ENCODE data around the gene GCLM.
"Not testable (repeated sequence)": the region's sequence is repeated elsewhere in the genome, so short reads cannot be mapped to it uniquely, and the experiment has no call there.

GCLM gene

DNA sequence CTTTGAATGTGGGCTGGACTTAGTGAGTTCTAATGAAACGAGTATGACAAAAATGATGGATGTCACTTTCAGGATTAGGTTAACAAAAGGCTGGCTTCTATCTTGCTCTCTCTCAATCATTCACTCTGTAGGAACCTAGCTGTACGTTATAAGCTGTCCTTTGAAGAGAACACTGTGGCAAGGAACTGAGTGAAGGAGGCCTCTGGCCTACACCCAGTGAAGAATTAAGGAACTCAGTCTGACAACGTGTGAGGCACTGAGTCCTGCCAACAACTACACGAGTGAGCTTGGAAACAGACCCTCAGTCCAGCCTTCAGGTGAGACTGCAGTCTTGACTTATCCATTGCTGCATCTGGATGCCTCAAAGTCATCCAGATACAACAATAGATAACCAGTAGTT lies 27.0 kb downstream of the GCLM start:
- no peak for DNase-seq

DNA sequence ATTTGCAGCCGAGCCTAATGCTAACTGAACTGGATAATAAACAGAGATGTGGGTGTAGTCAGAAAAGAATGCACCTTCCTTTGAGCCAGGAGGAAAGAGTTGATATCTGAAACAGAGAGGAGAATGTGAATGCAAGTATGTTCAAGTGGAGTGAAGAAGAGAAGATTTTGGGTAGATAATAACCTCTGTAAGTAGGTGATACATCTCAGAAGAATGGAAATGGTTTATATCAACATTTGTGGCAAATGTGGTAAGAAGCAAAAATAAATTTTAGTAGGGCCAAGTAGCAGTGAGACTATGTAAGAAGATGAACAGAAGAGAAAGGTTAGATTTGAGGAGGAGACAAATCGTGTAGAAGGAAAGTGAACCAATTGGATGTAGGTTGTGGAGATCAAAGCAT lies 28.5 kb downstream of the GCLM start:
- DNase-seq = no peak

DNA sequence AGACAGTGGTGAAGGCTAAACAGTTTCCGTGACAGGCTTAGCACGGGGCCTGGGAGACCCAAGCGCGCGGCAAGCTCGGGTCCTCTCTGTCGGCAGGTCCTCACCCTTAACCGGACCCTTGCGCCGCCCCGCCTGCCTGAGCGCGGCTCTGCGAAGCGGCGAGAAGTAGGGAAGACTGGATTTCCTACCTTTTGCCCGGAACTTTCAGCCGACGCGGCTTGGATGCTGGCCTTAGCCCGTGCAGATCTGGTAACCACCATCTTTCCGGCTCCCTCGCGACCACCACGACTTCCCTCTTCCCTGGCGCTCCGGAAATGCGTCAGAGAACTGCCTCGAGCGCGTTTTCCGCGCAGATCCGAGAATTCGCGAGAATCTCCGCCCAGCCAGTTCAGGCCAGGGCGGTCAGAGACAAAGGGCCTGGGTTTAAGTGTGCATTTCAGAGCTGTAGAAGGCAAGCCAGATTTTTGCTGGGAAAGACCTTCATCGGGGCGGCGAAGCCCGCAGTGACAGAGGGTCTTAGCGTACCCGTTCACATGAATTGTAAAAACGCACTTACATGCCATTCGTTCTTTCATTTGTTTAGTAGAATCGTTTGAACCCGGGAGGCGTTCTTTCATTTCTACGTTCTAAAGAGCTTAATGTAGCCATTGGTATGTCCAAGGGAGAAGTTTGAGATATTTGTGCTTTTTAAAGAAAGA lies 30.2 kb downstream of the GCLM start, which contains the start of gene DNTTIP2:
TSS of gene DNTTIP2 (minus strand) at position 318 of the 698 bp plus-strand sequence. CDS start at position 260, 58 bp downstream.
- peak; percentile 92 for DNase-seq

DNA sequence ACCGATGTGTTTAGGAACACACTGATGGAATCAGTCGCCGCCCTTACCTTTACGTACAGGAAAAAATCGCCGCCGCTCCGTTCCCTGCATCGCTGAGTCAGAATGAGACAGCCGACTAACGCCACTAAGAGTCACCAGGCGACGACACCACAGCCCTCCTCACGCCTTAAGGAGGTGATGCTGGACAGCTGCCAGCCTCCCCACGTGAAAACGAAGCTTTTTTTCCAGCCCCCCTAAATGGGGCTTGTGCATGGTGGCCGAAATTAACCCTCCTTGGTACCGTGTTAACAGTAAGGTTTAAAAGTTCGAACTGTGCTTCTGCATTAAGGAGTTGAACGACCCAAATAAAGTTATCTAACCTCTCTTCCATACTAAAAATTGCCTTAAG lies 30.7 kb downstream of the GCLM start:
- peak; percentile 71 for DNase-seq

DNA sequence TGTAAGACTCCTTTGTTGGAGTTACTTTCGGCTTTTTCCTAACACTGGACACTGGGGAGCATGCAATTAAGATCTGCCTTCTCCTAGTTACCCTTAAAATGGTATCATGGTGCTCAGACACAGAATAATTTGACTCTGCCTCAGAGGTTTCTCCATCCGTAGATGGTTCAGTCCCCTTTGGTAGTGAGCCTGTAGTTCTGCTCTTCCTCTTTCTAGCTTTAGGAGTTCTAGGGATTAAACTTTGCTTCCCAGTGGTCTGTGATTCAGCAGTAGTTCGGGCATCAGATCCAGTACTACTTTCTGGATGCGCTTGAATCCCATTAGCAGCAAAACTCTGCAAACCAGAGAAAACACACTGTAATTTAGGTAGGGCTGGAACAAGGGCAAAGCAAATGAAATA lies 31.7 kb downstream of the GCLM start:
- DNase-seq = no peak

DNA sequence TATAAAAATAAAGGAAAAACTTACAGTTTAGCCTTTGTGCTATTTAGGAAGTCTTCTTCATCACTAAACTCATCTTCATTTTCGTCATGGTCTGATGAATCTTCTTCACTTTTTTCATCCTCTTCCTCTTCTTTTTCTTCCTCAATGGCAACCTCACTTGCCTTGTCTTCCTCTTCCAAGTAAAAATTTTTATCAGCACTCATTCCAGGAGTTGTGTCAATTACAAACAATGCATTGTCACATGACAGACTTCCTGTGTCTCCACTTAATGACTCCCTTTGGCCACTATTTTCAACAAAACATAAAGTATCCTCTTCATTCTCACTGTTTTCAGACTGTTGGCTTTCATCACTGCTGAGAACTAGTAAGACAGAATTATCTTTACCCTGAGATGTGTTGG lies 33.0 kb downstream of the GCLM start:
- no peak for DNase-seq

DNA sequence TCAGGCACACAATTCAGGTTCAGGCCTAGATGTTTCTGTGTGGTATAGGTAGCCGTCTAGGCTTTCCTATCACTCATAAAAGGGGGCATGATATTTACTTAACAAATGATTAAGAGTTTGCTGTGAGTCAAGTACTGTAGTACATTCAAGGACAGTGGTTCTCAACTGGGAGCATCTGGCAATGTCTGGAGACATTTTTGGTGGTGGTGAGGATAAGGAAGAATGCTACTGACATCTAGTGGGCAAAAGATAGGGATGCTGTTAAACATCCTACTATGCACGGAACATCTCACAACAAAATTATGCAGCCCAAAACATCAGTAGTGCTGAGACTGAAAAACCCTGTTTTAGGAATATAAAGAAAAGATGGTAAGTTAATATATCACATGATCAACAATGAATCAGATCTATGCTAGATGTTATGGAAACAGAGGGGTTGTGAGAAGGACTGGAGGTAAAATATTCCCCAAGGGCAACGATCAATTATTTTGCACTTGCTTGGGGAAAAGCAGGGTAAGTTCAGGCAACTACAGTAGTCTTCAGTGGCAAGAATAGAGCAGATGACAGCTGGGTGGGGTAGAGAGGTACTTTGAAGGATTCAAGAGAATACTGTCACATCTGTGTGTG lies 35.1 kb downstream of the GCLM start:
- DNase-seq = peak; percentile 55

DNA sequence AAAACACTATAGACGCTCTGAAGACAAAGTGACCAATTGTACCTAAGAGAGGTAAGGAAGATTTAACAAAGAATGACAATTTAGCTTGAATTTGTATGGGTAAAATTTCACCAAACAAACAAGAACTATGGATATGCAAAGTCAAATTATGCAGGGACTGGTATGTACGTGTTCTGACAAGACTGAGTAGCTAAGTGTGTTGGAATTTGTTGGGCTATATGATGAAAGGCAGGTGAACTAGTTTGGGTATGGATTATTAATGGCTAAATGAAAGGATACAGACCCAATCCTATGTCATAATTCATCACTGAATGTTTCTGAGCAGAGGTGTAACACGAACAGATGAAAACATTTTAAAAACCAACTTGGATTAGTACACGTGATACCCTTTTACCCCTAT lies 37.9 kb downstream of the GCLM start:
- DNase-seq = no peak

DNA sequence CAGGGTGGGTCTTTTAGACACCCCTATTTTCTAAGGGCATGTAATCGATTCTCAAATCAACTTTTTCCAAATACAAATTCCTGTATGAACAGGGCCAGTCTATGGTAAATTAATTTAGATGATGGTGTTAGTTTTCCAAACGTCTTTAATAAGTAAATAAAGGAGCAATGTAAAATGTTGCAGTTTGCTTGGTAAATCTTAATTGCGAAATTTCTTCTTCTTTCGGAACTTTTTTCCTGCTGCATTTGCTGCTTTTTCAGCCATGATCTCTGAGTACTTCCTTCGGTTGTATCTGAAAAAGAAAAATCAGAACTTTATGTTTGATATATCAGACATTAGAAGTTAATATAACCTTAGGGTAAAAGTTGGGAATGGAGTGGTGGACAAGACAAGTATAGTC lies 39.6 kb downstream of the GCLM start:
- DNase-seq = no peak

DNA sequence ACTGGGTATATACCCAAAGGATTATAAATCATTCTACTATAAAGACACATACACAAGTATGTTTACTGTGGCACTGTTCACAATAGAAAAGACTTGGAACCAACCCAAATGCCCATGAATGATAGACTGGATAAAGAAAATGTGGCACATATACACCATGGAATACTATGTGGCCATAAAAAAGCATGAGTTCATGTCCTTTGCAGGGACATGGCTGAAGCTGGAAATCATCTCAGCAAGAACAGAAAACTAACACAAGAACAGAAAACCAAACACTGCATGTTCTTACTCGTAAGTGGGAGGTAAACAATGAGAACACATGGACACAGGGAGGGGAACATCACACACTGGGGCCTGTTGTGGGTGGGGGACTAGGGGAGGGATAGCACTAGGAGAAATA lies 40.7 kb downstream of the GCLM start:
- not testable (repeated sequence) for DNase-seq

DNA sequence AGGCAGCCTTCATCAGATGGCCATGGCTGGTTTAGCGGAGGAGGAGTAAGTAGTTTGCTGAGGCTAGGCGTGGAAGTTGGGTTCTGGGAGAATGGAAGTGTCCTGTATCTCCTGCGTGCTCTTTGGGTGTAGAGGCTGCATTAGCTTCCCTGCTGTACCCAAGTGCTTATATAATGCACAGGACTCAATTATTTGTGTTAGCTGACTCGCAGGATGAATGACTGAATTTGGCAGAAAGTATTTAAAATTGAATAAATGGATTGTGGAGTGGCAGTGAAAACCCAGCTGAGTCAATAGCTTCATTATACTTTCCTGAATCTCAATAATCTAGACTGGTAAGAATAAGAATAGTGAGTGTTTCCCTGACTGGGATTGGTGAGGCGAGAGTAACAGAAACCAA lies 44.0 kb downstream of the GCLM start:
- DNase-seq = no peak

DNA sequence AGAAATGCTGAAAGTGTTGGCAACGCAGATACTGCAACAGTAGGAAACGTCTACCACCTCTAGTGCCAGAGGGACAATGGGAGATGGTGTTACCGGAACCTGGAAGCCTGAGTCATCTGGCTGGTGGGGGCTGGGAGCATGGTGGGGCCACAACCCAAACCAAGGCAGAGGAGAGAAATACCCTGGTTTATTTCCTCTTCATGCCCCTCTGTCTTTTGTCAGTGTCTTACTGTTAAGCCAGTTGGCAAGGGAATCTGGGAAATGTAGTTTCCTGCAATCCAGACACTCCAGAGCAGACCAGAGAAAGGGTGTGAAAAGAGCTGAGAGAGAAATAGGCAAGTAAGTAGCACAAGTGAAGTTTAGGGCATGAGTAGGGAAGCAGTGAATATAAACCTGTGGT lies 45.1 kb downstream of the GCLM start:
- no peak for DNase-seq

DNA sequence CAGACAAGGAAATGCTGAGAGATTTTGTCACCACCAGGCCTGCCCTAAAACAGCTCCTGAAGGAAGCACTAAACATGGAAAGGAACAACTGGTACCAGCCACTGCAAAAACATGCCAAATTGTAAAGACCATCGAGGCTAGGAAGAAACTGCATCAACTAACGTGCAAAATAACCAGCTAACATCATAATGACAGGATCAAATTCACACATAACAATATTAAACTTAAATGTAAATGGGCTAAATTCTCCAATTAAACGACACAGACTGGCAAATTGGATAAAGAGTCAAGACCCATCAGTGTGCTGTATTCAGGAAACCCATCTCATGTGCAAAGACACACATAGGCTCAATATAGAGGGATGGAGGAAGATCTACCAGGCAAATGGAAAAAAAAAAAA lies 51.6 kb downstream of the GCLM start:
- DNase-seq = not testable (repeated sequence)

DNA sequence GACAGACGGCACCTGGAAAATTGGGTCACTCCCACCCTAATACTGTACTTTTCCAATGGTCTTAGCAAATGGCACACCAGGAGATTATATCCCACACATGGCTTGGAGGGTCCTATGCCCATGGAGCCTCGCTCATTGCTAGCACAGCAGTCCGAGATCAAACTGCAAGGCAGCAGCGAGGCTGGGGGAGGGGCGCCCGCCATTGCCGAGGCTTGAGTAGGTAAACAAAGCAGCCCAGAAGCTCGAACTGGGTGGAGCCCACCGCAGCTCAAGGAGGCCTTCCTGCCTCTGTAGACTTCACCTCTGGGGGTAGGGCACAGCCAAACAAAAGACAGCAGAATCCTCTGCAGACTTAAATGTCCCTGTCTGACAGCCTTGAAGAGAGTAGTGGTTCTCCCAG lies 53.2 kb downstream of the GCLM start:
- DNase-seq = peak; percentile 23

DNA sequence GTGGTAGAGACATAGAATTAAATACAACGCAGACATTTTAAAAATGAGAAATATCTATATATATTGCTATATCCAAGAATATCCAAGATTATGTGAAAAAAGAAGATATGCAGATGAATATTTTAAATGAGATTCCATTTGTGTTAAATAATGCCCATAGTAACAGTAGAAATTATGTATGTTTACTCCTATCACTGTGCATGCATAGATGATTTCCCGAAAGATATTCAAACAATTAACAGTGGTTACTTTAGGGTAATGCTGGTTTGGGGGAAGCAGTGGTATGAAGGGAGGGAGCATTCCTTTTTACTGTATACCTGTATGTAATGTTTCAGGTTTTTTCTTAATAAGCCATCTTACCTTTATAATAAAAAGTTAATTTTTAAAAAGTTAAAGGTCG lies 55.3 kb downstream of the GCLM start:
- no peak for DNase-seq

DNA sequence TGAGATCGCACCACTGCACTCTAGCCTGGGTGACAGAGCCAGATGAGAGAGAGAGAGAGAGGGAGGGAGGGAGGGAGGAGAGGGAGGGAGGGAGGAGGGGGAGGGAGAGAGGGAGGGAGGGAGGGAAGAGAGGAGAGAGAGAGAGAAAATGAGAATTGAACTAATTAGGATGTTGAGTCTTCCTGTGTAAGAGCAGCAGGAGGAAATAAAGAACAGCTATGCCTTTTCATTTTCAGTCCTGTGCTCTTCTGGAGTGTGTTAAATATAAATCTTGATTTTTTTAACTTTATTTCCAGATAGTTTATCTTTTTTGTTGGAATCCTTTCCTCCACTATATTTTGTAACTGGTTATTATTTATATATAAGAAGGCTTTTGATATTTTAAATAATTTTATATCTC lies 57.4 kb downstream of the GCLM start:
- no peak for DNase-seq

DNA sequence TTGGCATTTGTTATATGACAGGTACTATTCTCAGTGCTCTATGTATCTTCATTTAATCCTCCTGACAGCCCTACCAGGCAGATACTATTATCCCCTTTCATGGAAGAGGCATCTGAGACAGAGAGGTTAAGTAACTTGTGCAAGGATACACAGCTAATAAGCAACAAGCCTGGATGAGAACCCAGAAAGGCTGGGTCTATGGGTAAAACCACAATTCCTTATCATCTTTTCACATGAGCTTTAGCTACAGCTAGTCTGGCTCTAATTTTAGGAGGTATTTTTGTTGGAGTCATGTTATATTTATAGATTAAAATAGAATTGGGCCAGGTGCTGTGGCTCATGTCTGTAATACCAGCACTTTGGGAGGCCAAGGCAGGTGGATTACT lies 57.9 kb downstream of the GCLM start:
- no peak for DNase-seq

DNA sequence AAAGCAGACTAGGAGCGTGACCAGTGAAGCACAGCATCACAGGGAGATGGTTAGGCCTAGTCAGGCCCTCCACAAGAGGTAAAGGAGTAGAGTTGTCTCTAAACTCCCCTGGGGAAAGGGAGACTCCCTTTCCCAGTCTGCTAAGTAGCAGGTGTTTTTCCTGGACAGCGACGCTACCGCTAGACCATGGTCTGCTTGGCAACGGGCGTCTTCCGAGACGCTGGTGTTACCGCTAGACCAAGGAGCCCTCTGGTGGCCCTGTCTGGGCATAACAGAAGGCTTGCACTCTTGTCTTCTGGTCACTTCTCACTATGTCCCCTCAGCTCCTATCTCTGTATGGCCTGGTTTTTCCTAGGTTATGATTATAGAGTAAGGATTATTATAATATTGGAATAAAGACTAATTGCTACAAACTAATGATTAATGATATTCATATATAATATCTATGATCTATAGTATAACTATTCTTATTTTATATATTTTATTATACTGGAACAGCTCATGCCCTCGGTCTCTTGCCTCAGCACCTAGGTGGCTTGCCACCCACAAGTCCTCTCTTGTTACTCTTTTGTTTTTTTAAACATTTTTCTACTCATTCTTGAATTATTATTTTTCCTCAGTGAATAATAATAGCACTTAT lies 58.4 kb downstream of the GCLM start:
- peak; percentile 59 for DNase-seq

DNA sequence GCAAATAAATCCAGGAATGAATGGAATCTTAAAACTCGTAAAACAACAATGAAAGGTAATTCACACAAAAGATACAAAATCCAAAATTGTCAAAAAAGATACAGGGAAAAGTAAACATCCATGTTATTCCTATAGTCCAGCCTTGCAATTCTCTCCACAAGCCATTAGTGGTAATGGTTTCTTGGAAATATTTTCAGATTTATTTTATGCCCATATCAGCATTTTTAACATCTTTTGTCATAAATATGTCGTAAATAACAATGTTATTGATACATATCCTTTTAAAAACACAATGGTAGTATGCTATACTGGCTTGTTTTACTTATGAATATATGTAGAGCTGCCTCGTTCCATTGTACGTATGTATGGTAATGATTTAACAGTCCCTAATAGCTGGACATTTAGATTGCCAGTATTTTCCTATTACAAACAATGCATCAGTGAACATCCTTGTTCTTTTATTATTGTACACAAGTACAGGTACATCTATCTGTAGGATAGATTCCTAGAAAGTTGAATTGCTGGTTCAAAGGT lies 60.8 kb downstream of the GCLM start:
- DNase-seq = no peak

DNA sequence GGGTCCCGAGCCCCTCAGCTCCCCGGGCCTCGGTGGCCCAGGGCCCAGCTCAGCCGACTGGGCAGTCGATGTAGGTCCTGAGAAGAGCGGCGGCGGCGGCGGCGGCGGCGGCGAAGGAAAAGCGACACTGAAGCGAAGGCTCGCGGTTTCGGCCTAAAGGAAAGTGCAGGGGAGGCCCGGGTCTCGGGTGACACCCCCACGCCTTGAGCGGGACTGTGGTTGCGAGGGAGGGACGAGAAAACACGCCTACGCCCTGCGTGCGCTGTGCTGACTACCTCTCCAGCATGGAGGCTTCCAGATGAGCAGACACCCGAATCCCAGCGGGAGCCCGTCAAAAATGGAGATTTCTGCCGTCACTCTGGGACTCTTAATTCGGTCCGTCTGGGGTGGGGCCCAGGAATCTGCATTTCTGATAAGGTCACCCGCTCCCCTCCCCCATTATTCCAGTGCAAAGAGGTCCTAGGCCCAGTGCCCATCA lies 61.4 kb downstream of the GCLM start:
- DNase-seq = peak; percentile 80

DNA sequence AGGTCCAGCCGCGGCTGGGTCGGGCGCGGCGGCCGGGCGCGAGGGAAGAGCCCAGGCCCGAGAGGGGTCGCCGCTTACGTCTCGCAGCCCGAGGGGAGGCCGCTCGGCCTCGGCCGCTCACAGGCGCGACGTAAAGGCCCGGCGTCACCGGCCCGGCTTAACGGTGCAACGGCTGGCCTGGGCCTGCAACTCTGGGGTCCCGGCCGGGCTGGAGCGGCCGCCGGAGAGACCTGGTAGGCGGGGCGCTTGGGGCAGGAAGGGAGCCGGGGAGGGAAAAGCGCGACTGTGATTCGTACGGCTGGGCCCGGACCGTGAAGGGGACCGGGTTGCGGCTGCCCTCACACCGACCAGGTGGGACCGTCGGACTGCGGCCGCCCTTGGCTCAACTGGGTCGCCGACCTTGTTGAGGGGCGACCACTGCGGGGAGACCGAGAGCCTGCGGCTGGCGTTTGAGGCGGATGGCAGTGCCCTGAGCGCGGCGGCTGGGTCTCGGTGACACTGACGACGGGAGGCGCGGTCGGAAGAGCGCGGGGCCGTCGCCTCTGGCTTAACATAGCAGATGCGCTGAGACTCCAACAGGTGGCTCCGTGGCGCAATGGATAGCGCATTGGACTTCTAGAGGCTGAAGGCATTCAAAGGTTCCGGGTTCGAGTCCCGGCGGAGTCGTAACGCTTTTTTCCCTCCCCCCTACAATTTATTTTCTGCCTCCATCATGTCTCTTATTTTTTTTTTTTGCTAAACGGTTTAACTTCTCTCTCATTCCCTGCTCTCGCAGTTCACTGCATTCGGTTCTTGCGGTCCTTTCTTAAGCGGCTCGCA lies 62.0 kb downstream of the GCLM start:
- DNase-seq = peak; percentile 93

DNA sequence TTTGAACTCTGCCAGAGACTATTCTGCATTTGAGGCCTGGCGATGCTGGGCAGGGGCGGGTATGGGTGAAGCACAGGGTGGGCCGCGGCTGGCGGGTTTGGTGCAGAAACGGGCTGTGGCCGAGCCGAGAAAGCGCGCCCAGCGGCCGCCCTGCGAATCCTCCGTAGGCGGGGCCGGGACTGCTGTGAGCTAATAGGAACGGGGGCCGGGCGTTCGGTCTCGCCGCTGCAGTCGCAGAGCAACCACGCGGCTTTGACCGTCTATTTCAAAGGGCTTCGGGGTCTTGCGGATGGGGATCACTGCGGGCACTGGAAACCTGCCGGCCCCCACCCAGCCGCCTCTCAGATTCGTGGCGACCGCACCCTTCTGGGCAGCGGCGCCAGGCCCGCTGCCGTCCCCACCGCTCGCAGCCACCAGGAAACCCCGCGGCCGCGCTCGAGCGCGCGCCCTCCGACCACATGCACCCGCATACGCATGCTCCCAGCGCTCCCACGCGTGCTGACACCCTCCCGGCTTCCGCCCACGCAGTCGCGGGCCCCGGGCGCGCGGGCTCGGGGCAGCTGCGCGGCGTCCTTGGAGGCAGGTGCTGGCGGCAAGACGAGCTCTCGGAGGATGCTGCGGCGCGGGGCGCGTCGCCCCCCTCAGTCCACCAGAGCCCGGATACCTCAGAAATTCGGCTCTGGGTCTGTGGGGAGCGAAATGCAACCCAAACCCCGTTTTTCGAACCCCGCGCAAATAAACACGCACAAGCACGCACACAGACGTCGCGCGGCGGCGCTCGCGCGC lies 62.8 kb downstream of the GCLM start:
- DNase-seq = peak; percentile 86
